HG03460 (cell line): Measurements from ENCODE around the gene PIP5K1B.
A peak's percentile ranks its signal among the peaks of the same experiment; 100 is the strongest.

ENCODE experiments used
- ATAC-seq: cut with Tn5 transposase; IDR thresholded peaks from one replicate; pipeline ENCODE4 v1.9.1; 2021; ENCODE audit not compliant: unreplicated experiment

The PIP5K1B gene

GRCh38 chr9:69012696-69013381, 307.8 kb downstream of the PIP5K1B start:
- ATAC-seq: no peak

- no peak for ATAC-seq
Observed at GRCh38 chr9:69013382-69013727, 308.3 kb downstream of the PIP5K1B start.

GRCh38 chr9:69014013-69014412, 309.0 kb downstream of the PIP5K1B start, which contains the start of gene PRKACG:
Gene PRKACG (minus strand): TSS chr9:69014113. CDS start chr9:69014092, 21 bp downstream.
- ATAC-seq: no peak

GRCh38 chr9:69016191-69017096, 311.4 kb downstream of the PIP5K1B start:
- ATAC-seq: no peak

- no peak for ATAC-seq
Observed at GRCh38 chr9:69018737-69019136, 313.7 kb downstream of the PIP5K1B start.

- ATAC-seq: no peak
Observed at GRCh38 chr9:69019808-69020207, 314.8 kb downstream of the PIP5K1B start.

GRCh38 chr9:69020301-69021145, 315.5 kb downstream of the PIP5K1B start:
- no peak for ATAC-seq

- no peak for ATAC-seq
Observed at GRCh38 chr9:69023650-69024049, 318.6 kb downstream of the PIP5K1B start.

GRCh38 chr9:69027355-69028097, 322.5 kb downstream of the PIP5K1B start:
- peak; percentile 62 for ATAC-seq

GRCh38 chr9:69028754-69029153, 323.7 kb downstream of the PIP5K1B start:
- no peak for ATAC-seq

GRCh38 chr9:69029535-69029934, 324.5 kb downstream of the PIP5K1B start:
- ATAC-seq: no peak

- no peak for ATAC-seq
Observed at GRCh38 chr9:69030851-69031645, 326.0 kb downstream of the PIP5K1B start.

- no peak for ATAC-seq
Observed at GRCh38 chr9:69034071-69034470, 329.0 kb downstream of the PIP5K1B start.

- ATAC-seq: peak; percentile 94
Observed at GRCh38 chr9:69035438-69036308, 330.6 kb downstream of the PIP5K1B start, which contains the start of gene FXN. Gene FXN (plus strand): TSS chr9:69035752. CDS start chr9:69035783, 31 bp downstream.

- no peak for ATAC-seq
Observed at GRCh38 chr9:69036309-69036708, 331.3 kb downstream of the PIP5K1B start.

- no peak for ATAC-seq
Observed at GRCh38 chr9:69036799-69037198, 331.8 kb downstream of the PIP5K1B start.

- ATAC-seq: no peak
Observed at GRCh38 chr9:69040646-69041045, 335.6 kb downstream of the PIP5K1B start.
